Choroid plexus epithelial cell (primary cell): ENCODE measurements around the gene FXN.
"Not testable (repeated sequence)": the region's sequence is repeated elsewhere in the genome, so short reads cannot be mapped to it uniquely, and the experiment has no call there.

Experiments used
- DNase-seq: peaks from one replicate; pipeline ENCODE4 v3.0.0-alpha.2; 2010; ENCODE audit warnings: low read depth
- H3K4me3 ChIP-seq: 2 replicates; pipeline ENCODE4 v1.5.1; 2011; ENCODE audit warnings: low read depth, mild to moderate bottlenecking, control low read depth, low read length, moderate library complexity
- TF ChIP-seq, protein P1 (sequence below): conservative IDR thresholded peaks from 2 replicates; pipeline ENCODE4 v1.5.1; 2011; ENCODE audit warnings: low read depth, mild to moderate bottlenecking, control low read depth, inconsistent platforms, low read length, moderate library complexity

Gene FXN

GRCh38 chr9:69097064-69097463, 61.5 kb downstream of the FXN start:
- peak; percentile 91 for DNase-seq
- TF ChIP-seq, protein P1, sequence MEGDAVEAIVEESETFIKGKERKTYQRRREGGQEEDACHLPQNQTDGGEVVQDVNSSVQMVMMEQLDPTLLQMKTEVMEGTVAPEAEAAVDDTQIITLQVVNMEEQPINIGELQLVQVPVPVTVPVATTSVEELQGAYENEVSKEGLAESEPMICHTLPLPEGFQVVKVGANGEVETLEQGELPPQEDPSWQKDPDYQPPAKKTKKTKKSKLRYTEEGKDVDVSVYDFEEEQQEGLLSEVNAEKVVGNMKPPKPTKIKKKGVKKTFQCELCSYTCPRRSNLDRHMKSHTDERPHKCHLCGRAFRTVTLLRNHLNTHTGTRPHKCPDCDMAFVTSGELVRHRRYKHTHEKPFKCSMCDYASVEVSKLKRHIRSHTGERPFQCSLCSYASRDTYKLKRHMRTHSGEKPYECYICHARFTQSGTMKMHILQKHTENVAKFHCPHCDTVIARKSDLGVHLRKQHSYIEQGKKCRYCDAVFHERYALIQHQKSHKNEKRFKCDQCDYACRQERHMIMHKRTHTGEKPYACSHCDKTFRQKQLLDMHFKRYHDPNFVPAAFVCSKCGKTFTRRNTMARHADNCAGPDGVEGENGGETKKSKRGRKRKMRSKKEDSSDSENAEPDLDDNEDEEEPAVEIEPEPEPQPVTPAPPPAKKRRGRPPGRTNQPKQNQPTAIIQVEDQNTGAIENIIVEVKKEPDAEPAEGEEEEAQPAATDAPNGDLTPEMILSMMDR = no peak
- no peak overlapping the region for H3K4me3 ChIP-seq

DNA sequence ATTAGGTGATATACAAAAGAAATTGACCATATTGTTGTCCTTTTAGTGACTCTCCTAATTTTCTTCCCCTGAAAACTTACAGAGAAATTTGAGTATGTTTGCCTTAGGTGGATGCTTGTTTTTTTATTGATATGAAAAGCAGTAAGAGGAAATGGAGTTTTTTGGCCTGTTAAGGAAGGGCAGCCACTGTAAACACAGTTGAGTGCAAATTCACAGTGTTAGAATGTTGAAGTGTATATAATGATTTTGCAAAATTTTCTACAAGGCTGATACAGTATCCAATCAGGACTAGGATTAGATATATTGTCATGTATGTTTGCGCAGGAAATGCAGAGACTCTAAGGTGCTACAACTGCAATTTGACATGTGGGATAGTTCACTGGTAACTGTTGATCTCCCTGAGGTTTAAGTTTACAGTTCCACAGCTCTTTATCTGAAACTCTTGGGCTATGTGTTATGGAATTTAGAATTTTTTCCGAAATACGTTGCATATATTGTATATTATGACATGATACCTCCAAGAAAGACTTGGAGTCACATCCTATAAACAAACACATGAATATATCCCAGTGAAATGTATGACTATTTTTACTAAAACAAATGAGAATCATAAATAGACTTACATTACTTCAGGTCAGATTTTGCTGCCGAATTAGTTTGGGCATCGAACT, 62.5 kb downstream of the FXN start:
- TF ChIP-seq, protein P1 = no peak
- DNase-seq = peak; percentile 34
- no peak overlapping the region for H3K4me3 ChIP-seq

DNA sequence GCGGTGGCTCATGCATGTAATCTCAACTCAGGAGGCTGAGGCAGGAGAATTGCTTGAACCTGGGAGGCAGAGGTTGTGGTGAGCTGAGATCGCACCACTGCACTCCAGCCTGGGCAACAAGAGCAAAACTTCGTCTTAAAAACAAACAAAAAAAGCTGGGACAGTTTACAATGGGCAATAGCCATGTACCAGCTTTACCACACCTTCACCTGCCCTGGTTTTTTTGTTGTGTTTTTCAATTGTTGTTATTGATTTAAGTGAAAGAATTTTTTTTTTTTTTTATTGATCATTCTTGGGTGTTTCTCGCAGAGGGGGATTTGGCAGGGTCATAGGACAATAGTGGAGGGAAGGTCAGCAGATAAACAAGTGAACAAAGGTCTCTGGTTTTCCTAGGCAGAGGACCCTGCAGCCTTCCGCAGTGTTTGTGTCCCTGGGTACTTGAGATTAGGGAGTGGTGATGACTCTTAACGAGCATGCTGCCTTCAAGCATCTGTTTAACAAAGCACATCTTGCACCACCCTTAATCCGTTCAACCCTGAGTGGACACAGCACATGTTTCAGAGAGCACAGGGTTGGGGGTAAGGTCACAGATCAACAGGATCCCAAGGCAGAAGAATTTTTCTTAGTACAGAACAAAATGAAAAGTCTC, 67.9 kb downstream of the FXN start:
- DNase-seq, H3K4me3 ChIP-seq: not testable (repeated sequence)

DNA sequence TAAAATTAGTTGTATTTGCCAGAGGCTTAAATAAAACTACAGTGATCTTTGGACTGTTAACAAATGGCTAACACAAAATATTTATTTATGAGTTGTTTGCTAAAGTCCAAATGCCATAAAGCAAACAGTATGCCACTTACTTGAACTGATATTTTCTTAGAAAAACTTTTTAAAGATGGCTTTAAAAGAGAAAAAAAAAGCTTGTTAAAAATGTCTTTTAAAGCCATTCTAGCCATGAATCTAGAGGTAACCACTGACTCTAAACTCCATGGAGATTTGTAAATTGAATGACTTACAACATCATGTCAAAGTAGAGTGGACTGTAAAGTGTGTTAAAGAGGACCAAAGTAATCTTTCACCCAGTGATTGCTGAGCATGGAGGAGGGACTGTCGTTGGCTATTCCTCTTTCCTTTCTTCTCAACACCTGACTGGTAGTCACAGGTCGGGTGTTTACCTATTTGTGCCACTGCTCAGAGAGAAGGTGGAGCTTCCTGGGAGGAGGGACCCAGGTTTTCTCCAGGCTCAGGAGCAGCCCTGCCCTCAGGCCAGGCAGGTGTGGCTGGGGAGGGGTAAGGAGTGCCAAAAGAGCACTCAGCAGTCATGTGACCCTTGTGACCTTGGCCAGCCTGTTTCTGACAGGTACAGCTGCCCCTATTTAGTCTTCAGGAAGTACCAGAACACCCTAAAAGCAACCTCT, 69.4 kb downstream of the FXN start:
- H3K4me3 ChIP-seq = no peak overlapping the region
- no peak for DNase-seq
- TF ChIP-seq, protein P1 = no peak

DNA sequence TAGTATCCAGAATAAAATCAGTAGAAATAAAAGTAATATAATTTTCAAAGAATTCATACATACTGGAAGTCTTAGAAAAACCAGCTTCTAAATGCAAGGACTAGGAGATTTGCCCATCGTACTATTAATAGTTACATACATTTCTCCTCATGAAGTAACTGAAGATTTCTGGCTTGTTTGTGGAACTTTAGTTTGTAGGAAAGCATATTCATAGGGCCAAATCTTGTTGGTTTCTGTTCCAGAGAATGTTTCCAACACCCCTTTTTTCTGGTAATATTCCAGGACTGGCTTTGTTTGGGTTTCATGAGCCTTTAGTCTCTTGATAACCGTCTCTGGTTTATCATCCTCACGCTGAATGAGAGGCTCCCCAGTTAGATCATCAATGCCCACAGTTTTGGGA, 72.2 kb downstream of the FXN start:
- H3K4me3 ChIP-seq = no peak overlapping the region
- no peak for DNase-seq
- TF ChIP-seq, protein P1 = no peak

GRCh38 chr9:69108706-69109105, 73.2 kb downstream of the FXN start:
- DNase-seq = not testable (repeated sequence)

DNA sequence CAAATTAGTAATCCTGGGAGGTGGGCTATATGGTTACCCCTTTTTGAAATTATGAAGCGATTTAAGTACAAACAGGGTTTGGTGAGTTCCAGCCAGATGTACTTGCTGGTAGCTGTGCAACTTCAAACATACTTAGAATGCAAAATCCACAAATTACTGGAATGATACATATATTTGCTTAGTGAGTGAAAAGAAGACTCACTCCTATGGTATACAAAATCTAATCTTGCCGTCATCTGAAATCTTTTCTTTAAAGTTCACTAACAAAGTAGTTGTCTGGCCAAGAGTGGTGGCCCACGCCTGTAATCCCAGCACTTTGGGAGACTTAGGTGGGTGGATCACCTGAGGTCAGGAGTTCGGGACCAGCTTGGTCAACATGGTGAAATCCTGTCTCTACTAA, 73.6 kb downstream of the FXN start:
- TF ChIP-seq, protein P1 = no peak
- DNase-seq = no peak

More at GRCh38 chr9:69108706-69109105, 73.2 kb downstream of the FXN start:
- H3K4me3 ChIP-seq = not testable (repeated sequence)

GRCh38 chr9:69112646-69113045, 77.1 kb downstream of the FXN start:
- H3K4me3 ChIP-seq, DNase-seq: not testable (repeated sequence)

More for the DNA sequence above, 73.6 kb downstream of the FXN start:
- no peak overlapping the region for H3K4me3 ChIP-seq
